Keratinocyte (primary cell): Measurements from ENCODE around the gene ABCA8. TPM values are rescaled to one million over a fixed set of nuclear protein-coding genes. Genes with fewer than 3 reads are reported as not detected.

ENCODE experiments used
- DNase-seq: peaks from one replicate; pipeline ENCODE4 v3.0.0-alpha.2; 2011; ENCODE audit warnings: low read depth, missing footprints, low spot score
- FAIRE-seq: peaks from 2 replicates; lab custom pipeline; 2011; peaks lifted over from hg19 to GRCh38; lab: Jason Lieb, UNC
- H2AFZ ChIP-seq: 2 replicates; pipeline ENCODE4 v1.6.0; 2012; ENCODE audit warnings: low read length, control low read depth, inconsistent platforms; ENCODE audit not compliant: control insufficient read depth
- H3K27ac ChIP-seq: 2 replicates; pipeline ENCODE4 v1.5.1; 2011; ENCODE audit warnings: low read length; ENCODE audit not compliant: control insufficient read depth, insufficient read depth
- H3K27me3 ChIP-seq: 3 replicates; pipeline ENCODE4 v1.6.0; 2011; ENCODE audit warnings: low read length; ENCODE audit not compliant: control insufficient read depth, insufficient read depth; ENCODE audit errors: extremely low read depth
- H3K36me3 ChIP-seq, 2 experiments: 2 replicates in 1 of 2; 3 replicates in 1 of 2; pipeline ENCODE4 v1.5.1; 2011; ENCODE audit warnings: low read length in 2 of 2, mild to moderate bottlenecking in 1 of 2; ENCODE audit not compliant: control insufficient read depth in 2 of 2, insufficient read depth in 2 of 2; ENCODE audit errors: extremely low read depth in 1 of 2
- H3K4me1 ChIP-seq: 3 replicates; pipeline ENCODE4 v1.5.1; 2011; ENCODE audit warnings: low read length; ENCODE audit not compliant: control insufficient read depth, insufficient read depth; ENCODE audit errors: extremely low read depth
- H3K4me2 ChIP-seq: 3 replicates; pipeline ENCODE4 v1.6.0; 2011; ENCODE audit warnings: low read depth, low read length; ENCODE audit not compliant: control insufficient read depth, insufficient read depth; ENCODE audit errors: extremely low read depth
- H3K4me3 ChIP-seq, 3 experiments: fragments of 200-600 bp in 1 of 3; sonication (generic) in 1 of 3; 2 replicates in 2 of 3; 3 replicates in 1 of 3; pipeline ENCODE4 v1.5.1; 2011 to 2016; ENCODE audit warnings: low read length in 3 of 3, mild to moderate bottlenecking in 3 of 3, control low read depth in 2 of 3, inconsistent platforms in 1 of 3, low read depth in 1 of 3, mixed read lengths in 1 of 3, mixed run types in 1 of 3, moderate library complexity in 1 of 3; ENCODE audit not compliant: control insufficient read depth in 2 of 3, insufficient read depth in 2 of 3; ENCODE audit errors: extremely low read depth in 1 of 3
- H3K79me2 ChIP-seq: 2 replicates; pipeline ENCODE4 v1.6.0; 2012; ENCODE audit warnings: low read length; ENCODE audit not compliant: control insufficient read depth, insufficient read depth
- H3K9ac ChIP-seq: 3 replicates; pipeline ENCODE4 v1.6.0; 2011; ENCODE audit warnings: low read length; ENCODE audit not compliant: control insufficient read depth, insufficient read depth; ENCODE audit errors: extremely low read depth
- H3K9me1 ChIP-seq: 3 replicates; pipeline ENCODE4 v1.6.0; 2011; ENCODE audit warnings: low read length; ENCODE audit not compliant: control insufficient read depth, insufficient read depth; ENCODE audit errors: extremely low read depth
- H3K9me3 ChIP-seq: 2 replicates; pipeline ENCODE4 v1.5.1; 2012; ENCODE audit warnings: low read depth, low read length; ENCODE audit not compliant: control insufficient read depth
- H4K20me1 ChIP-seq: 3 replicates; pipeline ENCODE4 v1.6.0; 2011; ENCODE audit warnings: low read length; ENCODE audit not compliant: control insufficient read depth, insufficient read depth; ENCODE audit errors: extremely low read depth
- CTCF ChIP-seq, 3 experiments: IDR thresholded peaks in 1 of 3; conservative IDR thresholded peaks in 1 of 3; optimal IDR thresholded peaks in 1 of 3; 2 replicates in 2 of 3; 3 replicates in 1 of 3; pipeline versions ENCODE3 to v1.5.1; 2011; ENCODE audit warnings: low read length in 3 of 3, mild to moderate bottlenecking in 3 of 3, moderate library complexity in 2 of 3, control low read depth in 1 of 3, inconsistent platforms in 1 of 3; ENCODE audit not compliant: insufficient read depth in 2 of 3; ENCODE audit errors: extremely low read depth in 1 of 3
- EZH2 ChIP-seq: IDR thresholded peaks from one replicate; pipeline ENCODE4 v1.6.1; 2012; ENCODE audit warnings: inconsistent platforms, mild to moderate bottlenecking, low read length, moderate library complexity
- dilution Hi-C: fragments of 300-500 bp; cut with MboI; formaldehyde crosslinking; loops from one replicate; pipeline ENCODE4 v1.7.0; 2020; ENCODE audit warnings: low sequenced_read_pairs; ENCODE audit not compliant: extremely low pct_ligation_motif_present
- polyA plus RNA-seq, 5 experiments: library from polyadenylated mRNA; depleted of rRNA in 3 of 5; stranded (reverse) in 3 of 5; stranded (forward) in 1 of 5; unstranded in 1 of 5; fragments of >200 nt; gene quantifications; 1 replicate in 1 of 5; 2 replicates in 3 of 5; 3 replicates in 1 of 5; pipeline versions ENCODE4 v1.2.1 to v1.2.3, GENCODE V29; 2011 to 2012; ENCODE audit warnings: missing spikeins in 2 of 5, low read depth in 1 of 5, low replicate concordance in 1 of 5

Gene ABCA8
- polyA plus RNA-seq, 1 donor (not counting 4 experiments of a cell fraction or from before 2014, with no cell fraction given): 0.01 TPM

DNA sequence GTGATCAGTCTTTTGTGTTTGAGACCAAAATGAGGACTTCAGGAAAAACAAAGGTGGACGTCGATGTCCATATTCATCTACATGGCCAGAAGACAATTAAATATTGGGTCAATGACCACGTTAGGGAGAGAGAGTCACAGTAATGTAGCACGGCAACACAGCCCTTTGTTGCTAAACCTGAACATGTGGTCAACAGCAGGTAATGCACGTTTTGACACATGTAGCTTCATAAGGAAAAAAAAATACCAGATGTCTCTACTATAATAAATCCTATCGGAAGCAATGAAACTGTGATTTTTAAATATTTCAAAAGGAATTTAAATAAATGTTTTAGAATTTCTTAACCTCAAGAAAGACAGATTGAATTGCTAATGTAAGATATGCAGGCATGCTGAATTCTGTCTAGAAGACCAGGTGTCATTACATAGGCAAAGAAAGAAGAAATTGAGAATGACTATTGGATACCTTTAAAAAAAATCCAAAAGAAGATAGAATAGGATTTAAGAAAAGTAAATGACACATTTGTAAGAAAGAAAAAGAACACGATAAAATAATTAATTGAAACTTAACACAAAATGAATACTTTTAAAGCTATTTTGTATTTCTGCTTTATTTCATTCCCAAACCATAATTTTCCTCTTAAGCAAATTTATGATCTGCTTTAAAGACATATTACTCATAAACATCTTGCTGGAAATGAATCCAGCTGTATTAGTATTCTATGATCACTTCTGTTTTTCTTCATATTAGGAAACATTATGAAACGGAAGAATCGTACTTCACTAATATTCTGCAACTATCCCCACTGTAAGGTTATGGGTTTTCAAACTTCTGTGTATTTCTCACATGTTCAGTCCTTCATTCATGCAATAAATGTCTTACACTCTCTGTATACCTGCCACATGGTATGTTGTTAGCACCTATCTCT lies 30.1 kb downstream of the ABCA8 start:
- dilution Hi-C loops: no loop called here

GRCh38 chr17:68910789-68911431 lies 44.3 kb downstream of the ABCA8 start:
- no peak overlapping the region for H3K4me3 ChIP-seq
- no peak overlapping the region for H3K4me2 ChIP-seq
- TF ChIP-seq EZH2: no peak
- TF ChIP-seq CTCF (optimal IDR thresholded peaks at IDR 0.05 in 1 of 3, IDR thresholded peaks at IDR 0.05 in 1 of 3, conservative IDR thresholded peaks at IDR 0.05 in 1 of 3; ENCODE audit: extremely low read depth in 1 of 3, insufficient read depth in 2 of 3, low read length in 3 of 3): no peak
- H3K27ac ChIP-seq: no peak overlapping the region
- no peak for FAIRE-seq
- H3K9ac ChIP-seq: no peak overlapping the region
- dilution Hi-C loops: no loop called here
- H3K9me1 ChIP-seq: no peaks in the 10 kb centered on the region
- H4K20me1 ChIP-seq: no peaks in the 10 kb centered on the region
- H3K36me3 ChIP-seq: no peaks in the 10 kb centered on the region
- H3K4me1 ChIP-seq: peaks cover 28% of the 10 kb centered on the region
- no peaks in the 10 kb centered on the region for H3K79me2 ChIP-seq
- no peak for DNase-seq
- H3K9me3 ChIP-seq: no peaks in the 10 kb centered on the region
- H3K27me3 ChIP-seq: no peaks in the 10 kb centered on the region
- H2AFZ ChIP-seq: no peak overlapping the region

More for the DNA sequence above, 30.1 kb downstream of the ABCA8 start:
- Histone ChIP-seq H4K20me1 (no peaks in the 10 kb centered on the region), H3K4me3 (no peak overlapping the region), H3K36me3 (no peaks in the 10 kb centered on the region), H3K27me3 (no peaks in the 10 kb centered on the region), H3K4me1 (no peaks in the 10 kb centered on the region), H3K9me3 (no peaks in the 10 kb centered on the region), H3K27ac (no peak overlapping the region), H3K79me2 (no peaks in the 10 kb centered on the region), H3K4me2 (no peak overlapping the region), H3K9ac (no peak overlapping the region), H2AFZ (no peak overlapping the region), H3K9me1 (no peaks in the 10 kb centered on the region)
- no peak for DNase-seq
- TF ChIP-seq CTCF (optimal IDR thresholded peaks at IDR 0.05 in 1 of 3, IDR thresholded peaks at IDR 0.05 in 1 of 3, conservative IDR thresholded peaks at IDR 0.05 in 1 of 3; ENCODE audit: extremely low read depth in 1 of 3, insufficient read depth in 2 of 3, low read length in 3 of 3) (no peak), EZH2 (no peak)
- FAIRE-seq: no peak
